GM21619 (cell line): Measurements from ENCODE around the gene SYDE2.
A peak's percentile ranks its signal among the peaks of the same experiment; 100 is the strongest.
"Not testable (repeated sequence)": the region's sequence is repeated elsewhere in the genome, so short reads cannot be mapped to it uniquely, and the experiment has no call there.

Experiments used
- ATAC-seq: cut with Tn5 transposase; IDR thresholded peaks from one replicate; pipeline ENCODE4 v1.9.1; 2021; ENCODE audit not compliant: unreplicated experiment

Gene SYDE2, protein sequence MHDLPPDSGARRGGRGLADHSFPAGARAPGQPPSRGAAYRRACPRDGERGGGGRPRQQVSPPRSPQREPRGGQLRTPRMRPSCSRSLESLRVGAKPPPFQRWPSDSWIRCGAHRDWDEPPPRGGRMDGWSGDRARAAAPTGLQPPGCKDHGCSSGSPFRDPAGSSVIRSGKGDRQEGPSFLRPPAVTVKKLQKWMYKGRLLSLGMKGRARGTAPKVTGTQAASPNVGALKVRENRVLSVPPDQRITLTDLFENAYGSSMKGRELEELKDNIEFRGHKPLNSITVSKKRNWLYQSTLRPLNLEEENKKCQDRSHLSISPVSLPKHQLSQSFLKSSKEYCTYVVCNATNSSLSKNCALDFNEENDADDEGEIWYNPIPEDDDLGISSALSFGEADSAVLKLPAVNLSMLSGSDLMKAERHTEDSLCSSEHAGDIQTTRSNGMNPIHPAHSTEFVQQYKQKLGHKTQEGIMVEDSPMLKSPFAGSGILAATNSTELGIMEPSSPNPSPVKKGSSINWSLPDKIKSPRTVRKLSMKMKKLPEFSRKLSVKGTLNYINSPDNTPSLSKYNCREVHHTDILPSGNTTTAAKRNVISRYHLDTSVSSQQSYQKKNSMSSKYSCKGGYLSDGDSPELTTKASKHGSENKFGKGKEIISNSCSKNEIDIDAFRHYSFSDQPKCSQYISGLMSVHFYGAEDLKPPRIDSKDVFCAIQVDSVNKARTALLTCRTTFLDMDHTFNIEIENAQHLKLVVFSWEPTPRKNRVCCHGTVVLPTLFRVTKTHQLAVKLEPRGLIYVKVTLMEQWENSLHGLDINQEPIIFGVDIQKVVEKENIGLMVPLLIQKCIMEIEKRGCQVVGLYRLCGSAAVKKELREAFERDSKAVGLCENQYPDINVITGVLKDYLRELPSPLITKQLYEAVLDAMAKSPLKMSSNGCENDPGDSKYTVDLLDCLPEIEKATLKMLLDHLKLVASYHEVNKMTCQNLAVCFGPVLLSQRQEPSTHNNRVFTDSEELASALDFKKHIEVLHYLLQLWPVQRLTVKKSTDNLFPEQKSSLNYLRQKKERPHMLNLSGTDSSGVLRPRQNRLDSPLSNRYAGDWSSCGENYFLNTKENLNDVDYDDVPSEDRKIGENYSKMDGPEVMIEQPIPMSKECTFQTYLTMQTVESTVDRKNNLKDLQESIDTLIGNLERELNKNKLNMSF

DNA sequence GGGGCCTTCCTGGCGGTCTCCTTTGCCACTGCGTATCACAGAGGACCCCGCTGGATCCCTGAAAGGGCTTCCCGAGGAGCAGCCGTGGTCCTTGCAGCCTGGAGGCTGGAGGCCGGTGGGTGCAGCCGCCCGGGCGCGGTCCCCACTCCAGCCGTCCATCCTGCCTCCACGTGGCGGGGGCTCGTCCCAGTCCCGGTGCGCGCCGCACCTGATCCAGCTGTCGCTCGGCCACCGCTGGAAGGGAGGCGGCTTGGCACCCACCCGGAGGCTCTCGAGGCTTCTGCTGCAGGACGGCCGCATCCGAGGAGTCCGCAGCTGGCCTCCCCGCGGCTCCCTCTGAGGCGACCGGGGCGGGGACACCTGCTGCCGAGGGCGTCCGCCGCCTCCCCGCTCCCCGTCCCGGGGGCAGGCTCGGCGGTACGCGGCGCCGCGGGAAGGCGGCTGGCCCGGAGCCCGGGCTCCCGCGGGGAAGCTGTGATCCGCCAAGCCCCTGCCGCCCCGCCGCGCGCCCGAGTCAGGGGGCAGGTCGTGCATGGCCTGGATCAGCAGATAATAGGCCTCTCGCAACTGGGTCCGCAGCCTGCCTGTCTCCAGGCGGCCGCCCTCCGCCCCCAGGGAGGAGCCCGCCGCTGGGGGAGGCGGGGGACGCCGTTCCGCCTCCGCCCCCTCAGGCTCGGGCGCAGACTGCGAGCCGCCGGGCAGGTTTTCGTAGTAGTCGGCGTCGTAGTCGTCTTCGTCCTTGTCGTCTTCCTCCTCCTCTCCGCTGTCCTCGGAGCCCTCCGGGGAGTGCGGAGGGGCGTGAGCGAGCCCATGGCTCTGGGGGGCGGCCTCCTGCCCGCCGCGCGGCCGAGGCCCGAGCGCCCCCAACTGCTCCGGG is at the start of gene SYDE2:
Gene SYDE2, minus strand, starts transcription at position 554 of the 877 bp plus-strand sequence. Its CDS starts 20 bp downstream, at position 534.
- ATAC-seq, result peak; percentile 75

DNA sequence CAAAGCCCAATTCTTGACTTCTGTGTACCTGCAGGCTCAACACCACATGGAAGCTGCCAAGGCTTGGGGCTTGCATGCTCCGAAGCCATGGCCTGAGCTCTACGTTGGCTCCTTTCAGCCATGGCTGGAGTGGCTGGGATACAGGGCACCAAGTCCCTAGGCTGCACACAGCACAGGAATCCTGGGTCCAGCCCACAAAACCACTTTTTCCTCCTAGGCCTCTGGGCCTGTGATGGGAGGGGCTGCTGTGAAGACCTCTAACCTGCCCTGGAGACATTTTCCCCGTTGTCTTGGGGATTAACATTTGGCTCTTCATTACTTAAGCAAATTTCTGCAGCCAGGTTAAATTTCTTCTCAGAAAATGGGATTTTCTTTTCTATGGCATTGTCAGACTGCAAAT is 48.2 kb upstream of the SYDE2 start:
- not testable (repeated sequence) for ATAC-seq

DNA sequence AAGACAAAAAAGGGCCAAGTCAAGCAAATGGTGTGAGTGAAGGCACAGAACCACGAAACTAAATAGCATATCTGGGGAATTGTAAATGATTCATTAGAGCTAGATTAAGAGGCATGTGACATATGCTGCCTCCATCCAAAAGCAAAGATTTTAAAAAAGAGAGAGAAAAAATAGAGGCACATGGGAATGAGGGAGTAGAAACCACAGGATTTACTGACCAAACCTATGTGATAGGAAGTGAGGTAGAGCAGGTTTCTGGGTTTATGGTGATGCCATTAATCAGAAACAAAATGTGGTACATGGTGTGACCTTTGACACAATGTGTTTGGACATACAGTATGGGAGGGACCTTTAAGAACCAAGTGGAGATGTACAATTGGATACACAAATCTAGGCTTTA is 45.1 kb upstream of the SYDE2 start:
- ATAC-seq, result no peak

DNA sequence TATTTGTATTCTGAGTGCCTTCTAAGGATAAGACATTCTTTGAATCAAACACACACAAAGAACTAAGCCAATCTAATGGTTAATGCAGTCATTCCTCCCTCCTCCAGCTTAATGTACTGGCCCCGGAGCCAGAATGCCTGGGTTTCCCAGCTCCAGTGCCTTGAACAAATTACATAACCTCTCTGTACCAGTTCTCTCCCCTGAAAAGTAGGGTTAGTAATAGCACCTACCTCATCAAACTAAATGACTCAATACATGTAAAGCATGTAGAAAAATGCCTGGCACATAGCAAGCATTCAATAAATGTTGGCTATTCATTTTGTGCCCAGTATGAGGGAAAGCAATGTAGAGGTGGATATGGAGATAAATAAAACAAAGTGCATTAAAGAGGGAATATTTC is 44.6 kb upstream of the SYDE2 start:
- ATAC-seq, result no peak

DNA sequence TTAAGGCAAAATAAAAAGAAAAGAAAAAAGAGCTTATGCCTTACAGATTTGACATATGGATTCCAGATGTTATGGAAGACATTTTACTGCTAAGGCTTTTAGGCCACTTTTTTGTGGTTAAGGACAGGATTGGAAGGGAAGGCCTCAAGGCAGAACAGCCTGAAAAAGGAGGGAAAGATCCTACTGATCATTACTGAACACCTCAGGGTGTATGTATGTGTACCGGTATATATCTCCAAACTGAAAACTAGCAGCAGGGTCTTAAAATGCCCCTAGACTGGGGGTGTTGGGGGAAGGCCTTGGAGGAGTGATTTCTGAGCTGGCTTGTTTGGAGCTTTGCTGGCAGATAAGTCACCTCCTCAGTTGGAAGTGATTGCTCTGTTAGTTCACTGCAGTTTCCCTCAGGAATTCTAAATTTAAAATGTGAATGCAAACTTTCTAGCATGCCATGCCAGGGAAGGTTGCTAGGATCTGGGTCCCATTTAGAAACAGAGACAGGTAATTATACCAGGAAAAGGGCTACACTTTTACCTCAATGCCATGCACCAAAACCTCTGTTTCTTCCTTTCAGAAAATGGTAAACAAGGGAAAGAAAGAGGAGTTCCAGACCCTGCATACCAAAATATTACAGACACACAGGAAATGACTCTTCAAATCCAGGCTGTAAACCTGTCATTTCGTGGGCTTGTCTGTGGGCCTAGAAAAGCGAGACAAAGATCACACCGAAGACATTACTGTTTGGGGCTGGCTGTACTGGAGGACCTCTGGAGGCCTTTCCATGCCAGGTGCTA is 43.6 kb upstream of the SYDE2 start:
- no peak for ATAC-seq

DNA sequence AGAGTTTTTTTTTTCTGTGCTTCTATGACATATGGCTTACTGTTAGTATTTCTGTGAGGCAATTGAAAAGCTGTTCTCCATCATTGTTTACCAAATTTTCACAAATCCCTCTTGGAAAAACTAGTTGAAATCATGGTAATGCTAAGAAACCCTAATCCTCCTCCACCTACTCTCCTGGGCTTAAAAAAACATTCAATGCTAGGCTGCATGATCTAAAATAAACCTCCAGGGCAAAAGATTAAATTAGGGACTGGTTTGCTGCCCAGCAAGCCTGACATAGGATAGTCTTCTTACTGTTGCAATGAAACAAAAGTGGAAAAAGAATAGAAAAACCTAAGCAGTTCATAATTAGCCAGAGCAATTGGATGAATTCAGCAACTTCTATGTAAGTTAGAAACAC is 42.6 kb upstream of the SYDE2 start:
- ATAC-seq, result no peak

DNA sequence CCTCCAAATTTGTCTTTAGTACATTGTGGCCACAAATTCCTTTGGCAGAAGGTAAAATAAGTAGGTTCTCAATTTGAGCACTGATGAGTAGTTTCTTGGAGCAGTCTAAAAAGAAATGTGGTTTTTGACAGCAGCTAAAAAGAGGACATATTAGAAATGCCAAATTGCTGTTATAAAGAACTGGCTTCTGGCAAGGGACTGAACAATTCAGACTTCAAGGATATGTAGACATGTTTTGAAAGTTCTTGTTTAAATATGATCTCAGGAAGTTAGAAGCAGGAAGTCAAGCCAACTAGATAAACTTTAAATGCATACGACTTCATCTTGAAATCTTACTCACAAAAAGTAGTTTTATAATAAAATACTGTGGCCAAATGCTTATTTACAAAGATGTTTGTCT is 39.8 kb upstream of the SYDE2 start:
- ATAC-seq, result no peak

DNA sequence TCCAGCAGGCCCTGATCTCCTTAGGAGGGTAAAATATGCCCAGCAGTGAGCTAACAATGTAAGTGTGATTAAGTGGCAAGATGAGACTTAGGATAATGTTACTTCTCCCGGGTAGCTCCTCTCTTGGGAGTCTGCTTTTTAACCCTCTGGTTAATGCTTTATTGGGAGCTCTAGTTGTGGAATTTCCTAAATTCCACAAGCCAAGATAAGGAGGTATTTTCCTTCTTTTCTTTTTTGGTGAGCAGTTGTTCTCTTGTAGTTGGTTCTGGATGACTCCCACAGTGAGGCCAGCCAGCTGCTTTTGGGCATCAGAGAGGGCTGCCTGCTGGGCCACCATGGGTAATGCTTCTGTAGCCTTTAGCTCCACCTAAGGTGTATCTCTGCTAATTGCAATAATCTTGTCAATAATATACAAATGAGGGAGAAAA is 39.4 kb upstream of the SYDE2 start:
- no peak for ATAC-seq

DNA sequence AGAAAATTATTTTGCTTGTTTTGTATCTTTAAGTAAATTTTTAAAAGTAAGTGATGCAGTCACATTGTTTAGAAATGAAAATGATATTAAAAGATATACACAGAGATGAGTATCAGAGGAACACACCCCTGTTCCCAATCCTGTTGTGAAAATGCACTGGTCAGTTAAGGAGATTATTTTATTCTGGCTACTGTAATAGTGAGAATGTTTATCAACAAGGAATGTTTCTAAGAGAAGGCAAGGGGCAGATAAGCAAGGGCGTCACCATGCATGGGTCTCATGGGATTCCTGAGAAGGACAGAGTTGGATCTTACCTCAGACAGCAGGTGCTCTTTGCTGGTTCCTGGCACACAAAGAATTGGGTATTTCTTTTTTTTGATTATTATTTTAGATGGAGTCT is 36.8 kb upstream of the SYDE2 start:
- ATAC-seq, result no peak

DNA sequence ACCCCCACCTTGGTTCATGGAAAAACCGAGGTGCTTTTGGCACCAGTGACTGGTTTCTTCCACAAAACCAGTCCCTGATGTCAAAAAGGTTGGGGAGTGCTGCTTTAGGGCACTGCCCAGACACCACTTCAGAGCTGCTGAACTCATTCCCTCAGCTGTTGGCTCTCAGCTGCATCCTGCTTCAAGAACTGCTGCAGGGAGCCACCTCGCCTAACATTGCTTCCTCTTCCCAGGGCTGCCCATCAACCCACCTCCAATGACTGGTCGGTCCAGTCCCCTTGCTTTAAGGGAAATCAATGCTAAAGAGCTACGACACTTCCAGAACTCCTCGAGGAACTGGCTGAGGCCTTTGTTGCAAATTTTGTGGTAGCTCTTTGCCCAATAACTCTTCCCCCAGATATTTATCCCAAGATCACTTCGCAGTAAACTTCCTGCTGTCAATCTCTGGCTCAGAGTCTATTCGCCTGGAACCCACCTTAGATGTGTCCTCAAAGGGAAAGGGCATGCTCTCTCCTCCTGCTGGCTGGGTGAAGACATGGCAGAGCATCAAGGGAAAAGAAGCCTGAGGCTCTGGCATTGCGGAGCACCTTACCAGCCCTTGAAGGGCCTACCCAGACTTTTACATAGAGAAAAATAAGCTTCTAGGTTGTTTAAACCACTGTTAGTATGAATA is 29.6 kb upstream of the SYDE2 start:
- no peak for ATAC-seq

DNA sequence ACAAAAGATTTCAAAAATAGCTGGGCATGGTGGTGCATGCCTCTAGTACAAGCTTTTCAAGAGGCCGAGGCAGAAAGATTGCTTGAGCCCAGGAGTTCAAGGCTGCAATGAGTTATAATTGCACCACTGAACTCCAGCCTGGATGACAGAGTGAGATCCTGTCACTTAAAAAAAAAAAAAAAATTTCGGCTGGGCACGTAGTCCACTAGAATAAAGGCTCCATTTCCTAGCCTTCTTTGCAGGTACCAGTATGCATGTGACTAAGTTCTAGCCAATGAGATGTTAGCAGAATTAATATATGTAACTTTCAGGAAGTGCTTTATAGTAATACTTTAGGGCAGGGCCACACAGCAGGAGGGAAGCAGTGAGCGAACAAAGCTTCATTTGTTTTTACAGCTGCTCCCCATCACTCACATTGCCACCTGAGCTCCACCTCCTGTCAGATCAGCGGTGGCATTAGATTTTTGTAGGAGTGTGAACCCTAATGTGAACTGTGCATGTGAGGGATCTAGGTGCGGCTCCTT is 28.8 kb upstream of the SYDE2 start:
- no peak for ATAC-seq

DNA sequence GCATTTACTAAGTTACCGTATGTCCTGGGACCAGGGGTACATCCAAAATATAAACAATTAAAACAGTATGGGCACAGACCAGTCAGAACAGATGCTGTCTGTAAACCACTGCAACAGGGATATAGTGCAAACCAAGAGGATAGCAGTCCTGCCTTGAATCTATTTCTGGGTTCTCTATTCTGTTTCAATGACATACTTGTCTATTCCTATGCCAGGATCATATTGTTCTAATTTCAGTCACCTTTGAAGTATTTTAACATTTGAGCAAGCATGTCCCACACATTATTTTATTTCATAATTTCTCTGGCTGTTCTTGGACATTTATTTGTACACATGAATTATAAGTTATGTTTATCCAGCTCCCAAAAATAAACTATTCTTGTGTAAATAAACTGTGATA is 28.2 kb upstream of the SYDE2 start:
- ATAC-seq, result no peak

DNA sequence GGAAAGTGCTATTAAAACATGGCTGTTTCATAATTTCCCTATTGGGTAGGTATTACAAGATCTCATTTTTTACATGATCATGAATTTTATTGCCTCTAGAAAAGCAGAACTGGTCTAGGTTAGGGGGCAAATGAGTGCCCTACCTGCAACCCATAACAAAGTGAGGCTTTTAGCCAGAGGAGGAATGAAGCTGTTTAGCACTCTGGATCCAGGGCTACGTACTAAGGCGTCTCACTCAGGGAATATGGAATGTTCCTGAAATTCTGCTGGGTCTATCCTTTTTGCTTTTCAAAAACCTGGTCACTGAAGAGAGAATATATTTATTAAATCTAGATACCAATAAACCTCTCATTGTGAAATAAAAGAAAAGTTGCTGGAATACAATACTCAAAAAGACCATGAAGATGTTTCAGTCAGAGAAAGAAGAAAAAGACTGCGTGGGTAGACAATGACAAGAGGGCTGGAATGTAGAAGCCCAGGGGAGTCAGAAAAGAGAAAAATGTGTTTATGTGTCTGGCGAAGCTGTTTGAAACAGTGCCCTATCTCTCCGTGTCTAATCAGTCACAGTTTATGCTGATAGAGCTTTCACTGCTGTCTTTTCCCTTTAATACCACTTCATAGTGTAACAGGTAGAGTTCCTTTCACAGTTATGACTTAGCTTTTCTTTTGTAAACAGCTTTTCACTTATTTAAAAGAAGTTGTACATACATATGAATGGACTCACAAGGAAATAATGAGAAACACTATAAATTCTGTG is 25.0 kb upstream of the SYDE2 start:
- no peak for ATAC-seq

DNA sequence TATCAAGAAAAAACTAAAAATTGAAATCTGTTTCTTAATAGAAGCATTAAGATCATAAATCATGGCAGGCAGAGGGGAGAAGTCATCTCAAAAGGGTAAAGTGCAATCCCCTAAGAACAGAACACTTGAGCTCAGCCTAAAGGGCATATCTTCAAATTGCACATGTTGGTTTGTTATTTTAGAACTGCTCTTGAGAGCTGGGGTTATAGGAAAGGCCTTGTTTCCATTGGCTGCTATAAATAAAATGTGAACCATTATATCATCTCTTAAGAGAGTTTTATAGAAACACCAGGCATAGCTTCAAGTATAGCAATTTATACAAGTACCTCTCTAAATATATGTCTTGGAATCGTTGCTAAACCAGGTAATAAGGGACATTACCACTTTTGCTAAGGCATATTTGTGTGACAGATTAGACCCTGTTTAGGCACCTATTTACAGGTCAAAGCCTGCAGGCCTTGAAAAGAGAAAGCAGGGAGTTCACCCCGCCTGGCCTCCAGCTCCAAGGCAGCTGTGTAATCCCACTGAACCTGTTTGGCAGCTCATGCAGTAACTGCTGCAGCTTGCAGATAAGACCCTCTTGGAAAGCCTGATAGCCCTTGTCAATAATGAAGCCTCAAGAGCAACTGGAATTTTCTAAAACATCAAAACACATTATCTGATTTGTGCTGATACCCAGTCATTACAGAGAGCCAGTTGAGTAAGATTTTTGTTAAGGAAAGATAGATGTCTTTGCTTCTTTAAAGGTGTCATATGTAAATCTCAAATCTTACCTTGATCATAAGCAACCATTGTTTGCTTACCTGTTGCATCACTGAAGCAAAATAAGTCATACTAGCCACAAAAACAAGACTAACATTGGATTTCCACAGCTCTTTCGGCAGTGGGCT is 24.2 kb upstream of the SYDE2 start:
- ATAC-seq, result no peak

DNA sequence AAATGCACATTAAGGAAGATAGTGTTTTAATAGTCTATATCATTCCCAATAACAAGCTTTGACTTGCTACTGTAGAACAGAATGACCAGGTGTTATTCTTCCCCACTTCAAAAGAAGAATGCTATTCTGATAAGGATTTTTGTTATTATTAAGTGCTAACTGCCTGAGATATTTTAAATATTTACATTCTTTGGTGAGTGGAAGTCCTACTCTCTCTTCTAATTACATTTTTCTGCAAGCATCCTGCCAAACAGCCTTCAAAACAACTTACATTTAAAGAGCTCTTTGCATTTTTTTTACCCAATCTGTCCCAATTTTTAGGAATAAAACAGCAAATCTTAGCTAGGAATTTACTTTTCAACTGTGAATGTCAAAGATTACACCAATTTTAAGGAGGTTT is 23.5 kb upstream of the SYDE2 start:
- no peak for ATAC-seq

DNA sequence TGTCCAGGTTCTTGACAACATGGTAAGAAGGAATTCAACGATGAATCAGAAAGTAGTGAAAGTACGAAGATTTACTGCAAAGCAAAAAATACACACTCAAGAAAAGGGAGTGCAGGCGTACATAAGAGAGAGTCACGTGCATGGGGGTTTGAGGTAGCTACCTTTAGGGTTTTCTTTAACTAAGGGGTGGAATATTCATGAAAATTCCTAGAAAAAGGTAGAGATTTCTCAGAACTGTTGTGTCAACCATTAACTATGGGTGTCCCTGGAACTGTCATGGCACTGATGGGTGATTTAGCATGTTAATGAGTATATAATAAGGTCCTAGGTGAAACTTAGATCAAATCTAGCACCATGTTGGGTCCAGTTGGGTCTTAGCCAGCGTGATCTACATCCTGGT is 22.5 kb upstream of the SYDE2 start:
- no peak for ATAC-seq

DNA sequence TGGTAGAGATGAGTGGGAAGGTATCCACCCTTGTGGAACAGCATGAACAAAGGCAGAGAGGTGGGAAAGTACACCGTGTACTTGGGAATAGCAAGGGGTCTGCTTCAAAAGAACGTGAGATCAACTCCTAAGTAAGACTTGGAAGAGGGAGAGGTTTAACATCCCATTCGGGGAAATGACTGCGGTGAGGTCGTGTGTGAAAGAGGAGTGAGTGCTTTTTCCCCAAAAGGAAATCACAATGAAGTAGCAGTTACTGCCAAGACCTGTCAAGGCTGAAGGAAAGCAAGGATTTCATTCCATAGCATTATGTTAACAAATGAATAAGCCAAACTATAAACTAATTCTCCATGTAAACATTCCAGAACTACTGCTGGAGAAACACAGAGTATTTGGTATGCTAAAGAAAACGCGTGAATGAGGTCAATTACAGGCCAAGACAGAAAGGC is 20.0 kb upstream of the SYDE2 start:
- ATAC-seq, result no peak
